GM12875 (cell line): Measurements from ENCODE around the gene MTMR1.

Experiments used
- H3K4me3 ChIP-seq: one replicate; pipeline ENCODE4 v1.5.1; 2011; ENCODE audit warnings: low read depth, low read length, control low read depth
- CTCF ChIP-seq: IDR thresholded peaks from 2 replicates; pipeline ENCODE4 v1.5.1; 2011; ENCODE audit warnings: low read depth, mild to moderate bottlenecking, control low read depth, inconsistent platforms, low read length, moderate library complexity, borderline replicate concordance; ENCODE audit not compliant: insufficient read depth

Gene MTMR1

GRCh38 chrX:150766351-150767044, 73.3 kb downstream of the MTMR1 start:
- no peak overlapping the region for H3K4me3 ChIP-seq
- no peak for TF ChIP-seq CTCF

DNA sequence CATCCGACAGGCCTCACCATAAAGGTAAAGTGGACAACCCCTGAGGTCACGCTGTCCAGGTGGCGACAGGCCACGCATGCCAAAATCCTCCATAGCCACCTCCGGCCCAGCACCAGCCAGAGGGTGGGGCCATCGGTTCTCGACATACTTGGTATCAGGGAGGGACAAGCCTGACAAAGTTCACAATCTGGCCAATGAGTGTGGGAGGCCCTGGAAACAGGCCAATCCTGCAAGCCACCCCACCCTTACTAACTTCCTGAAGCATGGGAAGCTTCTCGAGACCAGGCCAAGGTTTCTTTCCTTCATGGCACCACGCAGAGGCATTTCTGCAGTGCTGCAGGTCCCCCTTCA, 73.8 kb downstream of the MTMR1 start:
- no peak for TF ChIP-seq CTCF
- no peak overlapping the region for H3K4me3 ChIP-seq

- TF ChIP-seq CTCF: no peak
- H3K4me3 ChIP-seq: no peak overlapping the region
Observed at GRCh38 chrX:150767475-150768131, 74.4 kb downstream of the MTMR1 start.

- H3K4me3 ChIP-seq: no peak overlapping the region
- TF ChIP-seq CTCF: no peak
Observed at GRCh38 chrX:150768132-150768485, 74.9 kb downstream of the MTMR1 start.

- TF ChIP-seq CTCF: no peak
Observed at GRCh38 chrX:150768580-150769190, 75.5 kb downstream of the MTMR1 start.

GRCh38 chrX:150769408-150769807, 76.2 kb downstream of the MTMR1 start:
- no peak for TF ChIP-seq CTCF
- H3K4me3 ChIP-seq: no peak overlapping the region

More at GRCh38 chrX:150768580-150769190, 75.5 kb downstream of the MTMR1 start:
- no peak overlapping the region for H3K4me3 ChIP-seq

- H3K4me3 ChIP-seq: no peak overlapping the region
- TF ChIP-seq CTCF: no peak
Observed at GRCh38 chrX:150770623-150771022, 77.4 kb downstream of the MTMR1 start.
